Stimulated activated CD4-positive, alpha-beta T cell treated with anti-CD3 and anti-CD28 coated beads, Interleukin-12 subunit alpha, Interleukin-12 subunit beta, amount 100 ng/mL, for 4 hours (primary cell): Measurements from ENCODE around the gene TNFAIP2.
"Not testable (repeated sequence)": the region's sequence is repeated elsewhere in the genome, so short reads cannot be mapped to it uniquely, and the experiment has no call there.

Experiments
- DNase-seq: peaks from one replicate; pipeline ENCODE4 v3.0.0-alpha.2; 2020

TNFAIP2 gene

DNA sequence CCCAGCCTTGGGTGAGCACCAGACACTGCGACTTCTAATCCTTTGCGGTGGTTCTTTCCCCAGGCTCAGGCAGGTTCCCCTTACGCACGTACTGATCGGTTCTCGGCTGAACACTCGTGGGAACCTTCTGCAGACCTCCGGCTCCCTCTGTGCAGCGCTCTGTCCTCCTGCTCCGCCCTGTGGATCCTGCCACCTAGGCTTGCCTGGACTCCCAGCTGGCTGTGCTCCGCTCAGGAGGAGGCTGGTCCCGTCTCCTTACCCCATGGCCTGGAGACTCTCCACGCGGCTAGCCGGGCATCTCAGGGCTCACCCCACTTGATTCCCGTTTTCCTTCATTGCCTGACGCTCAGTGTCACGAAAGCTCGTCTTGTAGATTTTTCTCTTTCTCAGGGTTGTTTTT lies 34.7 kb downstream of the TNFAIP2 start:
- no peak for DNase-seq

DNA sequence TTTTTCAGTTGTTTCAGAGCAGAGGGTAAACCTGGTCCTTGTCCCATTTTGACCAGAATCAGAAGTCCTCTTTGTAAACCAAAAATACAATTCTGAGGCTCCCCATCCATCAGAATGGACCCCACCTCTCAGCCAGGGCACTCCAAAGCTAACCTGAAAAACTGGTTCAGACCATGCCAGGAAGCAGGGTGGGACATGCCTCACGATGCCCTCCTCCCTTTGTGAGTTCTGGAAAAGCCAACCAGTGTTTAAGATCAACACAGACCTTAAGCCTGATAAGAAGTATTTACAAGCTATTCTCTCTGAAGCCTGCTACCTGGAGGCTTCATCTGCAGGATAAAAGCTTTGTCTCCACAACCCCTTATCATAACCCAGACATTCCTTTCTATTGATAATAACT lies 35.4 kb downstream of the TNFAIP2 start:
- DNase-seq = no peak

DNA sequence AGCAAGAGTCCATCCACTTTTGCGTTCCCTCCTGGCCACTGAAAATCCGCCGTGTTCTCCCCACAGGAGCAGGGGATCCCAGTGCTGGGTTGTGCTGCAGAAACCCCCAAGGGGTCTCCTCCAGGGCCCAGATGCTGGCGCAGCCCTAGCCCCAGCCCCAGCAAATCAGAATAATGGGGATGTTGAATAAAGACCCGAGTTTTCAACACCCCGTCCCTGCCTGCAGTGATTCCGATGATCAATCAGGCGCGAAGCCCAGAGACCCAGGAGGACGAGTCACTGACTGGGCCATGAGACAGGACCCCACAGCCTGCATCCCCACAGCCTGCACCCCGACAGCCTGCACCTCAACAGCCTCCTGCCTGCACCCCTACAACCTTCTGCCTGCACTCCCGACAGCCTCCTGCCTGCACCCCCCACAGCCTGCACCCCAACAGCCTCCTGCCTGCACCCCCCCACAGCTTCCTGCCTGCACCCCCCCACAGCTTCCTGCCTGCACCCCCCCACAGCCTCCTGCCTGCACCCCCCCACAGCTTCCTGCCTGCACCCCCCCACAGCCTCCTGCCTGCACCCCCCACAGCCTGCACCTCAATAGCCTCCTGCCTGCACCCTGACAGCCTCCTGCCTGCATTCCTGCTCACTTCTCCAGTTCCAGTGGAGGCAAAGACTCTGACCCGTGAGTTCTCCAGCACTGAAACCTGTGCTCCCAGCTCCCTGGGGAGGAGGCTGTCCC lies 37.2 kb downstream of the TNFAIP2 start:
- no peak for DNase-seq

DNA sequence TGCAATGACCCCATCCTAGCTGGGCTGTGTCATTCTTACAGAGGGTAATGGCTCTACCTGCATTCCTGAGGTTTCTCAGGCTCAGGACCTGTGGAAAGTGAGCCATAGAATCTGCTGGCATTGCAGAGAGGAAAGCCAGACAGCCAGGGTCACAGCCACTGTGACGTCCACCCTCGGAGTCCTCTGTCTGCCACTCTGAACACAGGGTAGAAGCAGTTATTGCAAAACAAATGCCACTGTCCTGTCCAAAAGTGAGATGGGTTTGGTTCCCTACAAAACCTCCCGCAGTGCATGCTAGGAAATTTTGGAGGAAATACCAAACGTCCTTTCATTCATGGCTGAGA lies 37.8 kb downstream of the TNFAIP2 start:
- no peak for DNase-seq

DNA sequence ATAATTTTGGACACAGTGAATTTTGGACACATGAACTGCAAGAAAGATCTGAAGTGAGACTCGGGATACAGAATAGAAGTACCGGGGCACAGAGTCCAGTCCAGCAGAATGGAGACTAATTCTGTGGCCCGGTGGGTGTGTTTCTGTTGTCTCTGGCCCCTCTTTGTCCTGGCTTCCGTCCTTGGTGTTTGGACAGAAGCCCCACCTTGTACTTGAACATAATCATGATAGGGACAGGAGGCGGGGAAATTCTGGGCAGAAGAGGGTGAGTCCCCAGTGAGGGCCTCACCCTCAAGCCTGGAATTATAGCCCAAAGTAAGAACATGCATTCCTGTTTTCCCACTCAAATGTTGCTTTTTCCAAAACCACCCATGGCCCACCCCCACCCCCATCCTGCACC lies 39.9 kb downstream of the TNFAIP2 start:
- DNase-seq = no peak

DNA sequence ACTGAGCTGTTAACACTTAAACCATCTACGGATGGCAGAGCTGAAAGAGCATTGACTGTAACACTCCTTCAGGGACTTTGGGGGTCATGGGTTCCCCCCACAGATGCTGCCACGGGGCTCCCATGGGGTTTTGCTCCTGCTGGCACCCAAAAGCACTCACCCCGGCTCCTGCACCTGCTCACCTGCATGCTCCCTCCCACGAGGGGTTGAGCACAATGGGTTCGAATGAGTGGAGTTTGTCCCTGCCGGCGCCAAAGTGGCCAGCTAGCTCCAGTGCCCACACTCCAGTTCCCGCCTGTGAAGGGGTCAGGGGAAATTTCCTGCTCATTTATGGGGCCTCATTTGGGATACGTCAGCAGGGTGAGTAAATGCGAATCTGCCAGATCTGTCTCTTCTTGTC lies 40.7 kb downstream of the TNFAIP2 start:
- no peak for DNase-seq

DNA sequence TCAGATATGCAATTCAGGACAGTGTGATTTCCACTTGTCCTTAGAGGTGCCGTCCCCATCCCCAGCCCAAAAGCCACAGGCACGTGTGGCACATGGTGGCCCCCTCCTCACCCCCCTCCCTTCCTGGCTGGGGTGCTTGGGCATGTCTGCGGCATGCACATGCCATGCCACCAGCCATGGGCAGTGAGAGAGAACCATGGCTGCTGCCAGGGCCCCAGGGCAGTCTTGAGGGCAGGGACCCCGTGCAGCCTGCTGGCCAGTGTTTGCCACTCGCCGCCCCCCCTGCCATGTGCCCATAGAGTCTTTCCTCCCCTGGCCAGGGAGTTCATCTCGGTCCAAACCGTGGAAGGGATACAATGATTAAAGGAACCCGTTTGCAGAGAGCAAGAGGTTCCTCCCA lies 41.5 kb downstream of the TNFAIP2 start:
- no peak for DNase-seq

DNA sequence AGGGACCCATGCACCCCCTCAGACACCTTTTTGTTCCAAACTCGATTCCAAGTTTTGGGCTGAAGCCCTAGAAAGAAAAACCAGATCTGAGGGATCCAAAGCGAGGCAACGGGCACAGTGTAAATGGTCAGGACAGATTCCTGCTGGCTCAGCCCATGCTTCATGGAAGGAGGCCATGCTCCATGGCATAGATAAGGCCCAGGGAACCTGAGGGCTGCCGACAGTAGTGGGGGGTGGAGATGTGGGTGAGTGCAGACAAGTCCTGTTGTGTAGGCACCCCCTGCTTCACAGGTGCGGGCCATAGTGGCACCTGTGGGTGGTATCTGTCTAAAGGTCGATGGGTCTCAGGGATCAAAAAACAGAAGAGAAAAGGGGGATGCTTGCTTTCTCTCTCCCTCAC lies 42.1 kb downstream of the TNFAIP2 start:
- no peak for DNase-seq

DNA sequence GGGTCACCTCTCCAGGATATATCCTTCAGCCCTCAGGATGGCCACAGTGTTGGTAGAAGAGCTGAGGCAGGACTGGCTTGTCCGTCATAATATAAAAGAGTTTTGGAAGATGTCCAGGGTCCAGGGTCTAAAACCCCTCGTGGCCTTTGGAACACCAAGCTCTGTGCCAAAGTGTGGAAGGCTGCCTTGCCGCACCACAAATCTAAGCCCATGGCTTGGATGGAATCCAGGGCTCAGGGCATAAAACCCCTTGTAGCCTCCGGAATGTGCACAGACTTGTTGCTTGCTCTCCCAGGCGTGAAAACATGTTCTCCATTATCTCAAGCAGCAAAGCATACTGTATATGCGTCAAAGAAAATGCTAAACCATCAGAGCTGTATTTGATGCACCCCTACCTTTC lies 46.7 kb downstream of the TNFAIP2 start:
- DNase-seq = no peak

DNA sequence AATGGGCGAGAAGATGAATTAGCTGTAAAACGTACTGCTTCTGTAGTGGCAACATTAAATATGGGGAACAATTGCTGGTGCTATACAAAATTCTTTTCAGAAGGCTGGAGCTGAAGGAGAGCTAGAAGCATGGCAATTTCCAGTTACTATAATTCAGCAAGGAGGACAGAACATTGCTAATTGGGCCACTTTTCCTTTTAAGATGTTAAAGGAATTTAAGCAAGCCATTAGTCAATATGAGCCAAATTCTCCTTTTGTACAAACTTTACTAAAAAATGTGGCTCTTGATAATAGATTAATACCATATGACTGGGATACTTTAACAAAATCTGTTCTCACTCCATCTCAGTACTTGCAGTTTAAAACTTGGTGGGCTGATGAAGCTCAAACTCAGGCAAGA lies 47.9 kb downstream of the TNFAIP2 start:
- not testable (repeated sequence) for DNase-seq

DNA sequence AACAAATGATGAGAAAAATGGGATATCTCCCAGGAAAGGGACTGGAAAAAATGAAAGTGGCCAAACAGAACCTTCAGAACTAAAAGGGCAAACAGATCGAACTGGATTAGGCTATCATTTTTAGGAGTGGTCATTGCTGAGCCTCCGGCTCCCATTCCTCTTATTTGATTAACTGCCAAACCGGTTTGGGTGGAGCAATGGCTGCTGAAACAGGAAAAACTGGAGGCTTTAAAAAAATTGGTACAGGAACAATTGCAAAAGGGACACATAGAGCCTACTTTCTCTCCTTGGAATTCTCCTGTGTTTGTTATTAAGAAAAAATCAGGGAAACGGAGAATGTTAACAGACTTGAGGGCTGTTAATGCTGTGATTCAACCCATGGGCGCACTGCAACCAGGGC lies 49.7 kb downstream of the TNFAIP2 start:
- DNase-seq = no peak

DNA sequence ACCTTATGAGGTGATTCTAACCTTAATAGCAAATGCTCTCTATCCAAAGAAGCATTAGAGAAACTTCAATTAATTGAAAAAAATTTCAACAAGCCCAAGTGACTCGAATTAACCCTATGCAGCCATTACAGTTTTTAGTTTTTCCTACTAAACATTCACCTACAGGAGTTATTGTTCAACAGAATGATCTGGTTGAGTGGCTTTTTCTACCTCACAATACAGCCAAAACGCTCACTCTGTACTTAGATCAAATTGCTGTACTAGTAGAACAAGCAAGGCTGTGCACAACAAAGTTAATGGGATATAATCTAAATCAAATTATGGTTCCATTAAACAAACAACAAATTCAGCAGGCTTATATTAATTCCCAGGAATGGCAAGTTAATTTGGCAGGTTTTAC lies 50.6 kb downstream of the TNFAIP2 start:
- DNase-seq = not testable (repeated sequence)

DNA sequence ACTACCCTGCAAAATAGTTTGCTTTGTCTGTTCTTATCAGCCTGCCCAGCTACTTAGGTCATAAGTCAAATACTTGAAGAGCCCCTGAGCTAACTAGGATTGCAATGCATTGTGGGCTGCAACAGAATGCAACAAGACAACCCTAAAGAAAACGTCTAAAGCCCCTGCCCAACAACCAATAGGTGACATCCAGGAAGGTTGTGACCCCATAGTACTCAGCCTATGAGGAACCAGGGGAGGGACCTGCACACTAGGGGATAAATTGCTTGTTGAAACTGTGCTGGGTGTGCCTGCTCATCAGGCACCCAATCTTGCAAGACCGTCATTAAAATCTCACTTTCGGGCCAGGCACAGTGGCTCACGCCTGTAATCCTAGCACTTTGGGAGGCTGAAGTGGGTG lies 52.9 kb downstream of the TNFAIP2 start:
- DNase-seq = not testable (repeated sequence)

DNA sequence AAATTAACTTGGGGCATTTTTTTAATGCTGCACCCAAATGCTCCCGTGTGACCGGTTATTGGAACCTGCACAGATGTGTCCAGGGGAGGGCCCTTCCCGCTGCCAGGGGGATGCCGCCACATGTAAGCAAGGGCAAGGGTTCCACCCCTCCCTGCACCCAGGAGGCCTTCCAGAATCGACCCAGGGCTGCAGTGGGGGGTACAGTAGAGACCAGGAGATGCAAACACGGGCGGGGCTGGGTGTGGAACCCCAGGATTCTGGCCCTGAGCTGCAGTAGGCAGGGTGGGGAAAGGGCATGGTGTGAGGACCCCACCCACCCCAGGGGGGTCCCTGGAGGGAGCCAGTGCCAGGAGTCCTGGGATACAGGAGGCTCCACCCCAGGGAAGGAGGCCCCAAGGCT lies 54.1 kb downstream of the TNFAIP2 start:
- DNase-seq = no peak

DNA sequence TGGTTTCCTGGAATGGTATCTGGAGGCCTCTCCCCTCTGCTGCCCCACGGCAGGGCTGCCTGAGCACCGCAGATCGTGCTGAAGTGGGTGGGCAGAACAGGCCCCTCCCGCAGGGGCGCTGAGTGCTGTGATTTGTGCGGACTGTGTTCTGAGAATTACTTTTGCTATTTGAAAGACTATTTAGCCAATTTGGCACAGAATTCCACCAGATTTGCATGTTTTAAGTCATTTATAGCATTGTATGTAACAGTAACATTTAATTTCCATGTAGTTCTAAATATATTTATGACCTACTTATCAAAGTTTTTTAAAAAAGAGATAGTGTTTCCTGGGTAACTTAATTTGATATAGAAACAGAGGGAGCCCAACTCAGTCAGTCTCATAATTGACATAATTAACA lies 55.3 kb downstream of the TNFAIP2 start:
- DNase-seq = no peak

DNA sequence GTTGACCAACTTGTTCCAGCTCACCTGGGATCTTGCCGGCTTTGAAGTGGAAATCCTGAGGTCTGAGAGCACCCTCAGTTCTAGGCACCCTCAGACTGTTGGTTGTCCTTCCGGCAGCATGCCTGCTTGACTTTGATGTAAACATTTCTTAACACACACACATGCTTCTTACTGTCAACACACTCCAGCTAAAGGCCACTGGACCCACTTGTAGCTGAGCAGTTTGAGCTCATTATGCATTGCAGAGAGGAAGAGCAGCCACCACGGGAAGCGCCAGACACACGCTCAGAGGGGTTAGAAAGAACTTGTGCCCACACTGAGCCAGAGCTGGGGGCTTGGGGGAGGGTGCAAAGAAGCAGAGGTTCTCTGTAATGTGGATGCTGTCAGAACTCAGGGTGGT lies 55.8 kb downstream of the TNFAIP2 start:
- DNase-seq = no peak

DNA sequence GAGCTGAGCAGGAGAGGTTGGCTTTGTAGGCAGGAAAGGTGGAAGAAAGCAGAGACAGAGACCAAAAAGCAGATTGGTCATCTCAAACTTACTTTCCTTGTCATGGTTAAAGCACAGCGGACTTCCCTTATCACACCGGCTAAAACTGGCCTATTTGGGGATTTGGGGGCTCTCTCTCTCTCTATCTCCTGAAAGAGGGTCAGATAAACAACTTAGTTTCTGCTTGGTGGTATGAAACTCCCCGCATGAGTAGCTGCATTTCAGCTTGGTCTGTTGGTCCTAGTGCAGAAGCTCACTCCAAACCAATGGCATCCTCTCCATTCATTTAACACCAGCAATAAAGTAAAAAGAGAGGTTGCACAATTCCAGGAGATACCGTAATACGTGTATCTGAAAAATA lies 57.1 kb downstream of the TNFAIP2 start:
- no peak for DNase-seq

DNA sequence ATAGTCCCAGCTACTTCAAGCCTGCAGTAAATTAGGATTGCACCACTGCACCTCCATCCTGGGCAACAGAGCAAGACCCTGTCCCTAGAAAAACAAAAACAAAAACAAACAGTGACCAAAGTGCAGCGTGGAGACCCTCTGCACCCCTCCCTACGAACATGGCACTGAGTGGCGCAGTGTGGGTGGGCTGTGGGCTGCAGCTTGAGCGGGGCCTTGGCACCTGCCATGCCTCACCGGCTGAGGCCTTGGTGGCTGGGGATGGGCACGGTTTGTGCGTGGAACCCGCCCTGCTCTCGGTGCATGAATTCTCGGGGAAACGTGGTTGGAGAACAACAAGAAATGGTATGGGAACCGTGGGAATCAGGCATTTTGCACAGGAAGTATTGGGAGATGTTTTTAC lies 60.8 kb downstream of the TNFAIP2 start:
- no peak for DNase-seq

DNA sequence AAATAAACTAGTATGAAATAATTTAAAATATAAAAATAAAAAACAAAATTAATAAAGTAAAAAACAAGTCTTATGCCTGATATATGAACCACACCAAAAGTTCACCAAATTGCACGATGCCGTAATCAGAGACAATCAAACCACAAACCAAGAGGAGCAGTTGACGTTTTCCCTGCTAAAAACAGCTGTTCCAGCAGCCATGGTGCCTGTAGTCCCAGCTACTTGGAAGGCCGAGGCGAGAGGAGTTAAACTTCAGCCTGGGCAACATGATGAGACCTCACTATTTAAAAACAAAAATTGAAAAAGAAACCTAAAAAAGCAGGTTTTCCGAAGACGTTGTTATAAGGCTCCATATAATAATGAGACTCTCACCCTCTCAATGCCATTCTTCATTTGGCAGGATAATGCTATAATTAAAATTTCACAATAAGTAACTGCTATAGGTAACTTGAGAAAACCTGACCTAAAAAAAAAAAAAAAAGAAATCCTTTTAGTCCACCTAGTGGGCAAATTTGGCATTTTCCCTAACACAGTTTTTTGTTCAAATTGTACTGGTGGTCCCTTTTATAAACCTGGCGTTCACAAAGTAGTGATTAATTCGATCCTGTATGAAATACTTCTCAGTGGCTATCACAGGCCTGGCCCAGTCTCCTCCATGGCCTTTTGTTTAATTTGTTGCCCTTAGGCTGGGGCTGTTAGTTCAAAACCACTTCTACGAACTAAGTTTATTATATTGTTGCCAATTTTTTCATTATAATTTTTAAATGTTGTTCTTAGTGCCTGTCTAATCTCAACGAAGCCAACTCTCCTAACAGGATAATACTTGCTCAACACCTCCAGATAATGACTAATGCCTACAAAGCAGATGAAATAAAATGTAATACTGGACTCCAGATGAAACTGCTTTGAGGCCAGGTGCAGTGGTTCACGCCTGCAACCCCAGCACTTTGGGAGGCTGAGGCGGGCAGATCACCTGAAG lies 62.1 kb downstream of the TNFAIP2 start:
- no peak for DNase-seq

DNA sequence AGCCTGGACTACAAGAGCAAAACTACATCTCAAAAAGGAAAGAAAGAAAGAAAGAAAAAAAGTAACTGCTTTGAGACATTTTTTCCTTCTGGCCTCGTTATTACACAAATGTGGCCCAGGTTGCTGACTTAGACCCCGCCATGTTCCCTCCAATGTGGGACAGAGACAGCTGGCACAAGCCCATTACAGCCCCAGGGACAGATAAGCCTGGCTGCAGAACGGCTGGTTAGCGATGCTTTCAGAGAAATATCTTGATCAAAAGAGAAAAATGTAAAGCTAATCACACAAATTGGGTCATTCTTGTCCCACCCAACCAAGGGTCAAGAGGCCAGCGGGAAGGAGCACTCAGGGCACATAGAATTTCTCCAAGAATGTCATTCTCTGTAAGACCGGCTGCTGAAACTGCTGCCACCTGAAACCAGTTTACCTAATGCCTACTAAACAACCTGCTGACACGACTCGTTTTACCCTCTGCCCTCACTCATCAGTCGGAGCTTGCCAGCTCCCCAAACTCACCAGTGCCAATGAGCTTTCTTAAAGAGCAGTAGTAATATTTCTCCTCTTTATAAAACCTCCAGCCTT lies 63.1 kb downstream of the TNFAIP2 start:
- no peak for DNase-seq
